Left lobe of liver (tissue), 2 donors: Measurements from ENCODE around the gene SIGLEC6. TPM values are rescaled to one million over a fixed set of nuclear protein-coding genes. Genes with fewer than 3 reads are reported as not detected.

Source experiments
- ATAC-seq: fragments of 200-7000 bp; cut with Tn5 transposase; one replicate; pipeline ENCODE4 v1.9.1; 2020; ENCODE audit warnings: mild to moderate bottlenecking, moderate library complexity
- DNase-seq: peaks from one replicate; pipeline ENCODE4 v3.0.0-alpha.2; 2020; ENCODE audit warnings: low spot score
- total RNA-seq: library from RNA; stranded (reverse); gene quantifications from one replicate; pipeline ENCODE4 v1.2.1, GENCODE V29; 2021
- donor health status: DM: no; HTN: no; CAD: no; lungs with moderate emphysema.
- donor health status: DM: no; HTN: yes; CAD: no.

Gene SIGLEC6
- total RNA-seq, 1 donor from 2014 or later, result 0.20 TPM

DNA sequence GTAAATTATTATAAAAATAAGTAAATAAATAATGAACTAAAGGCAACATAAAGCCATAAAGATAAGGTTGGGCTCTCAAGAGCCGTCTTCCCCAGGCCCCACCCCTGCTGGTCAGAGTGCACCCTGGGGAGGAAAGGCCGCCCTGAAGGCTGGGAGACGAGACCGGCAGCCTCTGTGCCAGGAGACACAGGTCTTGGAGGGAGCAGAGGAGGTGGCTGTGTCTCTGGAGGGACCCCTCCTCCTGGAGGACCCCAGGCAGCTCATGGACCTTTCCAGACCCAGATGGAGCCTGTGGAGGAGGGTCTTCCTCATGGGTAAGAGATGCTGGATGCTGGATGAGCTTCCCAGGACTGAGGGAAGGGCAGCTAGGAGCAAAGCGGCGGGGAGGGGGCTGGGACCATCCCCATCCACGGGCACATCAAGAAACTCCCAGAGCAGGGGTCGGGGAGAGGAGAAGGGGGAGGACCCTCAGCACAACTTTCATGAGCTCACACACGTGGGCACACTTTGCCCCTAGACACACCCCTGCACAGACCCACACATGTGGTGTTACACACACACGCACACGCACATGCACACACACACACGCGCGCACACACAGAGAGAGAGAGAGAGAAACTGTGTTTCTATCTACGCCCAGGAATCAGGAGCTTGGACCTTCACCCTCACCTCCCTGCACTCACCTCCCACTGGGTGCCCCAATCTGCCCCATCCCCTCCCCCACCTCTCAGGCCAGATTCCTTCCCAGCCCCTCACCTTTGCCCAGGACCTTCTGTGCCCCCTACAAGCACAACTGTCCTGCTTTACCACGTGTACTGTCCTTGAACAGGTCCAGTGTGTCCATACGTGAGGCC, 52.9 kb downstream of the SIGLEC6 start, which contains the start of gene CEACAM18:
Gene CEACAM18 (plus strand): TSS at position 159 of the 854 bp plus-strand sequence.
- ATAC-seq, result no peak
- DNase-seq, result no peak

- DNase-seq (no peak), ATAC-seq (no peak)
Observed at GRCh38 chr19:51477344-51477743, 54.1 kb downstream of the SIGLEC6 start.

DNA sequence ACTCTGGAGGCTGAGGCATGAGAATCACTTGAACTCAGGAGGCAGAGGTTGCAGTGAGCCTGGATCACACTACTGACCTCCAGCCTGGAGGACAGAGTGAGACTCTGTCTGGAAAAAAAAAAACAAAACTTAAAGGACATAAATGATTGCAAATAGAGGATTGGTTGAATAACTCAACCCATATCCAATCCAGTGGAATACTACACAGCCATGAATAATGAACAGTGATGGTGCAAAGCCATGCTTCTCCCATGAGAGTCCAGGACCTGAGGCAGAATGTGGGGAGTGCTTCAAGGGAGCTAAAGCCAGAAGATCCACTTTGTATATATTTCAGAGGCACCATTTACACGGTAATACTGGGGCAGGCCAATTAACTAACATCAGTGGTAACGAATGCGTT, 55.3 kb downstream of the SIGLEC6 start:
- no peak for ATAC-seq

GRCh38 chr19:51473009-51473707, 58.3 kb downstream of the SIGLEC6 start:
- DNase-seq (peak; percentile 71), ATAC-seq (peak; percentile 95)

More for the DNA sequence above, 55.3 kb downstream of the SIGLEC6 start:
- no peak for DNase-seq

- no peak for ATAC-seq
- no peak for DNase-seq
Observed at GRCh38 chr19:51472607-51473006, 58.9 kb downstream of the SIGLEC6 start.

DNA sequence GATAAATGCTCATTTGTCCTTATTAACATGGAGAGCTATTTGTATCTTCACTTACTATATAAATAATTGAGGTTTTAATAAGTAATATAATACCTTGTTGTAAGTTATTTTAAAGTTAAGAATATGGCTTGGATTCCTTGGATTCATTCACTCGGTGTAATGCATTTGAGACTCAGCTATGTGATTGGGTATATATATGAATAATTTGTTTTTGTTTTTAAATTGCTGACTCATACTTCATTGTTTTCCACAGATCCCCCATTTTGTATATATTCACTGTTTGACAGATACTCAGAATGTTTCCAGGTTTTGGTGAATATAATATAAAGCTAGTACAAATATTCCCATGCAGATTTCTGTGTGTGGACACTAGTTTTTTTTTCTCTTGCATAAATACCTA, 59.9 kb downstream of the SIGLEC6 start:
- no peak for DNase-seq
- ATAC-seq, result no peak

DNA sequence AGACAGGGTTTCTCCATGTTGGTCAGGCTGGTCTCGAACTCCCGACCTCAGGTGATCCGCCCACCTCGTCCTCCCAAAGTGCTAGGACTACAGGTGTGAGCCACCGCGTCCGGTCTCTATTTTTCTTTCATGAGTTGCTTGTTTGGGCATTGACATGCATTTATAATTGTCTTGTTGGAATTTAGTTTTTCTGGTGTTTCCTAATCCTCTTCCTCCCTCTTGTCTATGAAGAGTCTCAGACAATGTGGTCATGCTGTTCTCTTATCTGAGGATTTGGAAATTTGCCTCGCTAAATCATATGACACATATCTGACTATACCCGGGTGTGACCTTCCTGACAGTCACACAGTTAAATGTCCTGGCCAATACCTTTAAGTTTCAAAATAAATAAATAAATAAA, 60.5 kb downstream of the SIGLEC6 start:
- ATAC-seq (no peak), DNase-seq (no peak)

GRCh38 chr19:51469629-51470028, 61.8 kb downstream of the SIGLEC6 start:
- DNase-seq, result no peak
- no peak for ATAC-seq

DNA sequence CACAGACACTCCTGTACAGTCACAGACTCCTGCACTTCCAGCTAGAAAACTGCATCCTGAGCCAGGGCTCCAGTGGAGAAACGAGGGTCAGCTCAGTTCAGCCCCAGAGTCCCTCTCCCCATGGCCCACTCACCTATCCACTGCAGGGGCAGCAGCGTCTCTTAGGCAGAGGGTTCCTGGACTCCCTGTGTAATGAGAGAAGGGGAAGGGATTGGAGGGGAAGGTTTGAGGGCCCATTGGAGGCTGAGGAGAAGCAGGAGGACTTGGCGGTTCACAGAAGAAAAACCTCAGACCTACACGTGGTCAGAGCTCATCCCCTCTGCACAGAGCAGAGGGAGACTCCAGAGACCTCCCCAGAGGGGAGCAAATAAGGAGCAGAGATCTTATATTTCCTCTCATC, 62.3 kb downstream of the SIGLEC6 start:
- no peak for DNase-seq

GRCh38 chr19:51468545-51468920, 62.9 kb downstream of the SIGLEC6 start:
- no peak for ATAC-seq
- DNase-seq, result no peak

More for the DNA sequence above, 62.3 kb downstream of the SIGLEC6 start:
- ATAC-seq, result no peak

DNA sequence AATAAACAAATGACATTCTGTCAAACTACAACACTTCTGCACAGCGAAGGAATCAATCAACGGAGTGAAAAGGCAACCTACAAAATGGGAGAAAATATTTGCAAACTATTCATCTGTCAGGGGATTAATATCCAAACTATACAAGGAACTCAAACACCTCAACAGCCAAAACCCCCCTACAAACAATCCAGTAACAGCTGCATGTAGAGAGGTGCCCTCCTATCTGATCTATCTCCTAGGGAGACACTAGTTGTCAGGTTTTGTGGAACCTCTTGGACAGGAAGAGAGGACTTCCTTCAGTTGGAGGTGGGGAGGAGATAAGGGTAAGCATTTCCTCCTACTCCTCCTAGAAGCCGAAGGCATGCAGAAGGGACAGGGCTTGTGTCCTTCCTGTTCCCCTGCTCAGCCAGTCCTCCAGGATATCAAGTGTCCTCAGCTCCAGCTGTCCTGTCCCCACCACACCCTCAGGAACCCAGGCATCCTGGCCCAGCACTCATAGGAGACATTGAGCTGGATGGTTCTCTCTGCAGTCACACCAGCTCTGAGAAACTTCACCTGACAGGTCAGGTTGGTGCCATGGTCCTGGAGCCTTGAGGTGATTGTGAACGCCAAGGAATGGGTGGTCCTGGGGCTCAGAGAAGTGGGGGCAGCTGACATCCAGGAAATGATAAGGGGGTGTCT, 63.5 kb downstream of the SIGLEC6 start:
- DNase-seq (no peak), ATAC-seq (peak; percentile 28)

Other genes with a start within 250 kb of the SIGLEC6 start
- gene IGLON5, start 220.0 kb downstream of the SIGLEC6 start, total RNA-seq, result 0.86 TPM
- 1.8 TPM for gene VSIG10L, start 189.5 kb downstream of the SIGLEC6 start, total RNA-seq
- 378 TPM for gene ETFB, start 165.3 kb downstream of the SIGLEC6 start, total RNA-seq
- gene CLDND2, start 162.7 kb downstream of the SIGLEC6 start, total RNA-seq, result not detected
- gene NKG7, start 159.0 kb downstream of the SIGLEC6 start, total RNA-seq, result 1.7 TPM
- gene LIM2, start 143.7 kb downstream of the SIGLEC6 start, total RNA-seq, result not detected
- not detected for gene C19orf84, start 141.1 kb downstream of the SIGLEC6 start, total RNA-seq
- gene SIGLEC10, start 114.0 kb downstream of the SIGLEC6 start, total RNA-seq, result 3.2 TPM
- gene SIGLEC8, start 73.2 kb downstream of the SIGLEC6 start, total RNA-seq, result 1.1 TPM
- not detected for gene CEACAM18, start 53.1 kb downstream of the SIGLEC6 start, total RNA-seq
- 0.20 TPM for gene SIGLEC12, start 29.9 kb downstream of the SIGLEC6 start, total RNA-seq
- gene ZNF175, start 39.6 kb upstream of the SIGLEC6 start, total RNA-seq, result 5.2 TPM
- gene SIGLEC5, start 98.7 kb upstream of the SIGLEC6 start, total RNA-seq, result not detected
- 2.6 TPM for gene SIGLEC14, start 115.2 kb upstream of the SIGLEC6 start, total RNA-seq
- gene SPACA6, start 161.7 kb upstream of the SIGLEC6 start, total RNA-seq, result 4.3 TPM
- gene HAS1, start 192.3 kb upstream of the SIGLEC6 start, total RNA-seq, result not detected
- gene FPR1, start 220.2 kb upstream of the SIGLEC6 start, total RNA-seq, result 1.4 TPM
- gene FPR2, start 229.5 kb upstream of the SIGLEC6 start, total RNA-seq, result 0.73 TPM